H1 (cell line): ENCODE results near the gene OR2T33. TPM values are rescaled to one million over a fixed set of nuclear protein-coding genes. Genes with fewer than 3 reads are reported as not detected.

Experiments used
- CTCF ChIA-PET: fragments of 300-600 bp; sonication (Branson Sonifier 250); formaldehyde crosslinking; loops from one replicate; lab custom pipeline; 2021; ENCODE audit not compliant: partially characterized antibody; lab: Charles Lee
- POLR2A ChIA-PET: fragments of 300-600 bp; sonication (Branson Sonifier 250); formaldehyde crosslinking; loops from one replicate; lab custom pipeline; 2021; ENCODE audit warnings: inconsistent platforms; ENCODE audit not compliant: partially characterized antibody; lab: Charles Lee
- DNase-seq, 2 experiments: peaks; one replicate each; pipeline versions ENCODE4 v3.0.0 to v3.0.0-alpha.2; 2010 to 2022; ENCODE audit warnings: low spot score in 2 of 2, low read depth in 1 of 2, mixed read lengths in 1 of 2
- FAIRE-seq: peaks from 2 replicates; lab custom pipeline; 2011; peaks lifted over from hg19 to GRCh38; lab: Jason Lieb, UNC
- H2AFZ ChIP-seq: 2 replicates; pipeline ENCODE4 v1.8.1; 2012; ENCODE audit warnings: low read length, inconsistent platforms
- H2AK5ac ChIP-seq: 2 replicates; pipeline ENCODE4 v1.6.1; 2013; ENCODE audit warnings: low read depth, low read length
- H2BK120ac ChIP-seq: replicated peaks from 2 replicates; pipeline ENCODE3; 2013; ENCODE audit warnings: low read depth, low read length, inconsistent platforms
- H2BK12ac ChIP-seq: 2 replicates; pipeline ENCODE4 v1.6.1; 2013; ENCODE audit warnings: low read depth, low read length
- H2BK15ac ChIP-seq: 2 replicates; pipeline ENCODE4 v1.6.1; 2013; ENCODE audit warnings: low read length
- H2BK20ac ChIP-seq: 2 replicates; pipeline ENCODE4 v1.6.1; 2013; ENCODE audit warnings: low read length
- H2BK5ac ChIP-seq: 2 replicates; pipeline ENCODE4 v1.6.1; 2013; ENCODE audit warnings: low read depth, low read length
- H3K14ac ChIP-seq: 2 replicates; pipeline ENCODE4 v1.6.1; 2013; ENCODE audit warnings: inconsistent platforms; ENCODE audit not compliant: insufficient read length
- H3K18ac ChIP-seq: 2 replicates; pipeline ENCODE4 v1.6.1; 2013; ENCODE audit warnings: low read length; ENCODE audit errors: extremely low read depth
- H3K23ac ChIP-seq: 2 replicates; pipeline ENCODE4 v1.6.1; 2013; ENCODE audit warnings: inconsistent platforms; ENCODE audit not compliant: insufficient read length
- H3K23me2 ChIP-seq: 2 replicates; pipeline ENCODE4 v1.6.1; 2013; ENCODE audit warnings: low read depth, low read length
- H3K27ac ChIP-seq: 2 replicates; pipeline ENCODE4 v1.6.1; 2011; ENCODE audit warnings: low read depth, low read length, inconsistent platforms
- H3K27me3 ChIP-seq, 4 experiments: replicated peaks in 1 of 4; 1 replicate in 1 of 4; 2 replicates in 3 of 4; pipeline versions ENCODE4 v1.6.1 to v1.8.1; 2011 to 2013; ENCODE audit warnings: low read length in 3 of 4, mild to moderate bottlenecking in 3 of 4, inconsistent platforms in 2 of 4, mixed read lengths in 2 of 4, moderate library complexity in 1 of 4; ENCODE audit not compliant: control insufficient read depth in 3 of 4, insufficient read depth in 3 of 4; ENCODE audit errors: extremely low read depth in 1 of 4
- H3K36me3 ChIP-seq, 4 experiments: 2 replicates each; pipeline versions ENCODE4 v1.6.1 to v1.8.1; 2011 to 2013; ENCODE audit warnings: mild to moderate bottlenecking in 4 of 4, low read length in 3 of 4, moderate library complexity in 2 of 4, control low read depth in 1 of 4, inconsistent platforms in 1 of 4; ENCODE audit not compliant: insufficient read depth in 4 of 4, control insufficient read depth in 2 of 4
- H3K4ac ChIP-seq: replicated peaks from 2 replicates; pipeline ENCODE3; 2013; ENCODE audit warnings: low read length, low read depth, mixed read lengths, inconsistent platforms; ENCODE audit not compliant: insufficient read length
- H3K4me1 ChIP-seq, 4 experiments: replicated peaks in 1 of 4; 1 replicate in 1 of 4; 2 replicates in 3 of 4; pipeline versions ENCODE4 v1.6.1 to v1.8.1; 2011 to 2013; ENCODE audit warnings: low read length in 3 of 4, inconsistent platforms in 2 of 4, mixed read lengths in 1 of 4; ENCODE audit not compliant: insufficient read depth in 4 of 4, control insufficient read depth in 3 of 4
- H3K4me2 ChIP-seq, 2 experiments: 2 replicates each; pipeline versions ENCODE4 v1.6.1 to v1.8.1; 2011 to 2013; ENCODE audit warnings: low read depth in 2 of 2, low read length in 2 of 2, control low read depth in 1 of 2, inconsistent platforms in 1 of 2, mild to moderate bottlenecking in 1 of 2; ENCODE audit not compliant: insufficient read depth in 1 of 2
- H3K4me3 ChIP-seq, 4 experiments: fragments of 200-600, 300-600 bp in 1 of 4; sonication (generic), shearing (Covaris generic), sonication (Bioruptor Twin) in 1 of 4; 2 replicates each; pipeline versions ENCODE4 v1.5.1 to v1.8.1; 2011 to 2016; ENCODE audit warnings: low read length in 4 of 4, low read depth in 3 of 4, control low read depth in 2 of 4, inconsistent platforms in 2 of 4, mild to moderate bottlenecking in 2 of 4, mixed read lengths in 1 of 4, moderate library complexity in 1 of 4; ENCODE audit not compliant: insufficient read depth in 2 of 4; ENCODE audit errors: extremely low read depth in 1 of 4
- H3K56ac ChIP-seq: replicated peaks from 2 replicates; pipeline ENCODE3; 2013; ENCODE audit warnings: low read depth, mild to moderate bottlenecking, mixed read lengths, low read length, inconsistent platforms; ENCODE audit not compliant: insufficient read length
- H3K79me1 ChIP-seq: 2 replicates; pipeline ENCODE4 v1.6.1; 2013; ENCODE audit warnings: low read depth, low read length, control low read depth
- H3K79me2 ChIP-seq, 2 experiments: 2 replicates each; pipeline versions ENCODE4 v1.6.1 to v1.8.1; 2012 to 2013; ENCODE audit warnings: low read length in 2 of 2, mild to moderate bottlenecking in 2 of 2, inconsistent platforms in 1 of 2; ENCODE audit not compliant: insufficient read depth in 2 of 2, control insufficient read depth in 1 of 2
- H3K9ac ChIP-seq, 4 experiments: replicated peaks in 1 of 4; 1 replicate in 1 of 4; 2 replicates in 3 of 4; pipeline versions ENCODE4 v1.6.1 to v1.8.1; 2011 to 2013; ENCODE audit warnings: low read depth in 3 of 4, low read length in 3 of 4, control low read depth in 2 of 4, mild to moderate bottlenecking in 2 of 4, moderate library complexity in 2 of 4, inconsistent platforms in 1 of 4; ENCODE audit errors: extremely low read depth in 1 of 4
- H3K9me3 ChIP-seq, 2 experiments: 2 replicates each; pipeline versions ENCODE4 v1.6.1 to v1.8.1; 2012 to 2013; ENCODE audit warnings: mild to moderate bottlenecking in 2 of 2, moderate library complexity in 2 of 2, control low read depth in 1 of 2, inconsistent platforms in 1 of 2, low read depth in 1 of 2, low read length in 1 of 2, mixed read lengths in 1 of 2; ENCODE audit not compliant: insufficient read depth in 2 of 2
- H4K20me1 ChIP-seq, 2 experiments: replicated peaks in 1 of 2; 2 replicates each; pipeline versions ENCODE3 to v1.8.1; 2011 to 2013; ENCODE audit warnings: inconsistent platforms in 2 of 2, low read length in 2 of 2, mild to moderate bottlenecking in 1 of 2; ENCODE audit not compliant: insufficient read depth in 2 of 2, control insufficient read depth in 1 of 2
- H4K5ac ChIP-seq: 2 replicates; pipeline ENCODE4 v1.6.1; 2013; ENCODE audit warnings: low read length, low read depth, mixed read lengths, inconsistent platforms; ENCODE audit not compliant: insufficient read length
- H4K8ac ChIP-seq: 2 replicates; pipeline ENCODE4 v1.8.0; 2013; ENCODE audit warnings: mild to moderate bottlenecking, moderate library complexity, low read length, inconsistent platforms; ENCODE audit not compliant: insufficient read depth; ENCODE audit errors: extremely low read depth
- H4K91ac ChIP-seq: replicated peaks from 2 replicates; pipeline ENCODE3; 2013; ENCODE audit warnings: low read length, mixed read lengths, inconsistent platforms; ENCODE audit not compliant: insufficient read length
- ATF3 ChIP-seq: IDR thresholded peaks from 2 replicates; pipeline ENCODE4 v1.6.1; 2011; ENCODE audit warnings: low read depth, mild to moderate bottlenecking, low read length; ENCODE audit not compliant: insufficient read depth
- CBX8 ChIP-seq: fragments of 300-800, 300-1000 bp; sonication (generic); IDR thresholded peaks from 2 replicates; pipeline ENCODE4 v1.7.1; 2016; ENCODE audit warnings: low read depth, low read length, borderline replicate concordance
- EGR1 ChIP-seq: IDR thresholded peaks from 2 replicates; pipeline ENCODE4 v1.6.1; 2011; ENCODE audit warnings: low read depth, low read length, borderline replicate concordance
- KDM1A ChIP-seq: fragments of 200-600, 300-600 bp; sonication (generic); IDR thresholded peaks from 2 replicates; pipeline ENCODE4 v1.7.1; 2016; ENCODE audit warnings: mild to moderate bottlenecking, low read length, borderline replicate concordance
- KDM5A ChIP-seq: fragments of 200-600 bp; IDR thresholded peaks from 2 replicates; pipeline ENCODE4 v1.7.1; 2012; ENCODE audit warnings: mild to moderate bottlenecking, low read length, inconsistent platforms, mixed read lengths
- POLR2A ChIP-seq, 2 experiments: IDR thresholded peaks; 1 replicate in 1 of 2; 2 replicates in 1 of 2; pipeline ENCODE4 v1.6.1; 2011; ENCODE audit warnings: low read depth in 2 of 2, low read length in 2 of 2, mild to moderate bottlenecking in 2 of 2; ENCODE audit errors: control extremely low read depth in 1 of 2
- SIRT6 ChIP-seq: IDR thresholded peaks from one replicate; pipeline ENCODE4 v1.7.1; 2012; ENCODE audit warnings: low read length, inconsistent platforms
- SUZ12 ChIP-seq: fragments of 200-600 bp; sonication (generic); IDR thresholded peaks from 2 replicates; pipeline ENCODE4 v1.6.1; 2012; ENCODE audit warnings: mild to moderate bottlenecking, inconsistent platforms, low read length, moderate library complexity, mixed read lengths
- WGBS, 2 experiments: shearing (Covaris generic) in 1 of 2; methylation state at CpG; one replicate each; pipeline versions ENCODE4 v1.1.6 to v1.1.7; 2013 to 2015; ENCODE audit warnings: low lambda C conversion rate in 2 of 2, mixed read lengths in 2 of 2, inconsistent platforms in 1 of 2, low coverage in 1 of 2, missing lambda C conversion rate in 1 of 2; ENCODE audit not compliant: insufficient replicate concordance in 2 of 2, insufficient coverage in 1 of 2, insufficient read length in 1 of 2; ENCODE audit errors: extremely low coverage in 1 of 2, missing lambda C conversion rate in 1 of 2; 5-methylcytosine and 5-hydroxymethylcytosine counted together
- polyA plus RNA-seq, 7 experiments: library from polyadenylated mRNA; depleted of rRNA in 3 of 7; stranded (reverse) in 5 of 7; unstranded in 2 of 7; fragments of >200 nt in 5 of 7; fragments of 200-250 nt in 2 of 7; gene quantifications; 1 replicate in 5 of 7; 2 replicates in 1 of 7; 4 replicates in 1 of 7; pipeline versions ENCODE4 v1.2.1 to v1.2.3, GENCODE V29; 2011 to 2013; ENCODE audit warnings: missing spikeins in 2 of 7, mixed read lengths in 2 of 7
- total RNA-seq: library from RNA; stranded (reverse); fragmentation: NEBNext Ultra II Directional; extraction: Animal tissue kit (Norgen Biotek cat#: 25700); gene quantifications from 2 replicates; pipeline ENCODE4 v1.2.1, GENCODE V29; 2021

Gene OR2T33
- total and polyA plus RNA-seq, 2 of the 8 experiments (the other 6 are each of a cell fraction or from before 2014, with no cell fraction given): not detected

- TF ChIP-seq KDM1A (no peak), KDM5A (no peak), EGR1 (no peak), POLR2A (IDR thresholded peaks at IDR 0.05; ENCODE audit: control extremely low read depth in 1 of 2, low read depth in 2 of 2, low read length in 2 of 2) (no peak), SUZ12 (no peak), ATF3 (no peak), CBX8 (no peak), SIRT6 (no peak)
- TF ChIP-seq, all 59 proteins: peak for 0
- Histone ChIP-seq H4K91ac (no peak overlapping the region), H3K4me2 (no peak overlapping the region), H3K9me3 (peaks cover 58 to 69% of the 10 kb centered on the region in 2 experiments), H3K4me1 (no peaks in the 10 kb centered on the region), H3K79me2 (no peaks in the 10 kb centered on the region), H3K27ac (no peak overlapping the region), H3K23ac (no peak overlapping the region), H4K5ac (no peak overlapping the region), H3K9ac (no peak overlapping the region), H2BK120ac (no peak overlapping the region), H3K56ac (no peak overlapping the region), H2AFZ (no peak overlapping the region), H3K27me3 (no peaks in the 10 kb centered on the region), H3K4ac (no peak overlapping the region), H2AK5ac (no peak overlapping the region), H4K20me1 (no peaks in the 10 kb centered on the region), H2BK15ac (no peak overlapping the region), H2BK5ac (no peak overlapping the region), H3K18ac (no peak overlapping the region), H2BK12ac (no peak overlapping the region), H3K4me3 (no peak overlapping the region), H2BK20ac (no peak overlapping the region), H3K14ac (no peak overlapping the region), H3K79me1 (no peaks in the 10 kb centered on the region), H3K36me3 (no peaks in the 10 kb centered on the region), H3K23me2 (no peaks in the 10 kb centered on the region), H4K8ac (no peak overlapping the region)
- DNase-seq (no peak), FAIRE-seq (no peak)
- ChIA-PET CTCF (no interaction called here), POLR2A (no interaction called here)
- WGBS, 2 experiments: 86% methylated on average over 6 of the region's 6 CpGs; no CpG with 5 or more reads in 1 of the 2 experiments
Observed at GRCh38 chr1:248229360-248229908, 48.3 kb downstream of the OR2T33 start.
